Upper lobe of right lung (tissue), 1 donor: ENCODE measurements around the gene TMEFF1. TPM values are rescaled to one million over a fixed set of nuclear protein-coding genes. Genes with fewer than 3 reads are reported as not detected.

Experiments
- ATAC-seq: fragments of 200-7000 bp; cut with Tn5 transposase; one replicate; pipeline ENCODE4 v1.9.1; 2020; ENCODE audit warnings: mild to moderate bottlenecking, moderate library complexity
- DNase-seq: peaks from one replicate; pipeline ENCODE4 v3.0.0-alpha.2; 2020
- H3K27ac ChIP-seq: fragments of 200-600 bp; one replicate; pipeline ENCODE4 v1.8.0; 2022
- H3K27me3 ChIP-seq: fragments of 200-600 bp; one replicate; pipeline ENCODE4 v1.8.0; 2022; ENCODE audit warnings: mild to moderate bottlenecking
- H3K36me3 ChIP-seq: fragments of 200-600 bp; one replicate; pipeline ENCODE4 v1.8.0; 2022
- H3K4me1 ChIP-seq: fragments of 200-600 bp; one replicate; pipeline ENCODE4 v1.8.0; 2022
- H3K4me3 ChIP-seq: fragments of 200-600 bp; one replicate; pipeline ENCODE4 v1.8.0; 2022; ENCODE audit warnings: mild to moderate bottlenecking
- H3K9me3 ChIP-seq: fragments of 200-600 bp; one replicate; pipeline ENCODE4 v1.8.0; 2022
- CTCF ChIP-seq: fragments of 200-600 bp; IDR thresholded peaks from one replicate; pipeline ENCODE4 v1.8.0; 2022; ENCODE audit warnings: antibody characterized with exemption
- intact Hi-C: fragments of 100-400 bp; cut with DNase I; formaldehyde crosslinking; loops from one replicate; pipeline ENCODE4 v1.11.0; 2022
- total RNA-seq: library from RNA; stranded (reverse); fragmentation: NEBNext Ultra II Directional; extraction: Animal tissue kit (Norgen Biotek cat#: 25700); gene quantifications from one replicate; pipeline ENCODE4 v1.2.1, GENCODE V29; 2021
- donor health status: DM: no; HTN: yes; CAD: no; lungs with severe emphysema.

Gene TMEFF1
- total RNA-seq, 1 donor from 2014 or later = 0.64 TPM

DNA sequence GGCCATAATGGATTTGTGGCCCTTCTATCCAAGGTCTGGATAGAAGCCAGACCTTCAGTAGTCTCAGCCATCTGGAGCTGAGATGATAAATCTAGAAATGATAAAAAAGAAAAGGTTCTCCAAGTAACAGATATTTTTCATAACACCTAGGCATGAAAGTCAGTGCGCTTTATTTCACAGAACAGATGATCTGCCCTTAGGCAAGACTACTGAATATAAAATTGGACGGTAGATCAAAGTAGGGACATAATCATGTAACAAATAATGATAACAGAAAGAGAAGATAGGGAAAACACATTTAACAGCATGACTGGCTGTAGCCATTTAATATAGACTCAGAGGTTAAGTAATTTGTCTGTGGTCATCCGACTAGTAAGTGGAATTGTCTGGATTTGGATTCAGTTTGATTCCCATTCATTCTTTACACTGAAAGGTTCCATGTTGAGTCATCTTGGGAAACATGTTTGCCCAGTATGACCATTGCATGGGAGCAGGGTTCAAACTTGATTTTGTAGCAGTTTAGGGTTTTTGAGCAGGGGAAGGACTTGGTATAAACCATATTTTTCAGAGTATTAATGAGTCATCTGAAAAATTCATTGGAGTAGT is 100.8 kb downstream of the TMEFF1 start:
- no peak for ATAC-seq

DNA sequence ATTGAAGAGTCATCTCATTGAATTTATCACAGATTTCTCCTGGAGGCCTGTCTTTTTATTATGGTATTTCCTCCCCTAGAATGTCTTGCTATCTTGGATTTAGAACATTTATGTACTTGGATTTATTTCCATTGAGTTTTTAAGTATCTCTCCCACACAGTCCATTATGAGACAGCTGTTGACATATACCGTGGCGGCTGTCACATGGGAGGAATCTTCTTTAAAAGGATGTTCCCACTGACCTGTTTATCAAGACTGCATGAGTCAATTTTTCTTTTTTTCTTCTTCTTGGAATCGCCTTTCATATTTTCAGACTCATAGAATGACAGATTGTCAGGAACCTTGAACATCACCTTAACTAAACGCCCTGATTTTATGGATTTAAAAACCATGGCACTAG is 102.1 kb downstream of the TMEFF1 start:
- ATAC-seq (no peak), DNase-seq (no peak)
- H3K4me1 ChIP-seq = no peaks in the 10 kb centered on the region
- H3K27ac ChIP-seq = no peak overlapping the region
- H3K4me3 ChIP-seq = no peak overlapping the region
- H3K36me3 ChIP-seq = no peaks in the 10 kb centered on the region
- intact Hi-C loops = no loop called here
- TF ChIP-seq CTCF = no peak
- H3K9me3 ChIP-seq = no peaks in the 10 kb centered on the region
- no peaks in the 10 kb centered on the region for H3K27me3 ChIP-seq

More for the DNA sequence above, 100.8 kb downstream of the TMEFF1 start:
- TF ChIP-seq CTCF = no peak
- intact Hi-C loops = no loop called here
- Histone ChIP-seq H3K4me3 (no peak overlapping the region), H3K9me3 (no peaks in the 10 kb centered on the region), H3K36me3 (no peaks in the 10 kb centered on the region), H3K27ac (no peak overlapping the region), H3K4me1 (no peaks in the 10 kb centered on the region), H3K27me3 (no peaks in the 10 kb centered on the region)
- DNase-seq = no peak

DNA sequence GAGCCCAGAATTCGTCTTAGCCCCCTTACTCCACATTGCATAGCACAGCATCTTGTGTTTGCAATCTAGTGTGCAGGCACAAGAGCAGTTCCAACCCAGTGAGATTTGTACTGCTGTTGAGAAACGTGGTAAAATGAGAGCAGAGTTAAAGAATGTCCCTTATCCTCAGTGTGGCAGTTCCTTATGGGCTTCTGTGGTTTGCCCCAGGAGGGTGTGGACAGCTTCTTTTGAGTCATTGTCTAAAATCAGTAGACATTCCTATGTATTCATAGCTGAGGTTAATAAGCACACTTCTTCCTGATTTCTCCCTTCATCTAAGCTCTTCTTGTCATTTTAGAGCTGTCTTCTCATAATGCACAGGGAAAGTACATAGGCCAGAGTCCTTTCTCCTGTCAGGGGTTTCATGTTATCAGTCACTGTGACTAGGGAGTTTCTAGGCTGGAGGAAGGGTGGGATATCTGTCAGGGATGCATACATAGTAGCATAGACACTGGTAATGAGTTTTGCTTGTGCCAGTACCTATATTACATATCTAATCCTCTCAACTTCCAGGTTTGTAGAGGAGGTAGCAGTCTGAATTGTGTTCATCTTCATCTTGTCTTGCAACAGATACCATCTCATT is 102.9 kb downstream of the TMEFF1 start:
- peak; percentile 58 for ATAC-seq
- H3K9me3 ChIP-seq = no peaks in the 10 kb centered on the region
- no peak for DNase-seq

DNA sequence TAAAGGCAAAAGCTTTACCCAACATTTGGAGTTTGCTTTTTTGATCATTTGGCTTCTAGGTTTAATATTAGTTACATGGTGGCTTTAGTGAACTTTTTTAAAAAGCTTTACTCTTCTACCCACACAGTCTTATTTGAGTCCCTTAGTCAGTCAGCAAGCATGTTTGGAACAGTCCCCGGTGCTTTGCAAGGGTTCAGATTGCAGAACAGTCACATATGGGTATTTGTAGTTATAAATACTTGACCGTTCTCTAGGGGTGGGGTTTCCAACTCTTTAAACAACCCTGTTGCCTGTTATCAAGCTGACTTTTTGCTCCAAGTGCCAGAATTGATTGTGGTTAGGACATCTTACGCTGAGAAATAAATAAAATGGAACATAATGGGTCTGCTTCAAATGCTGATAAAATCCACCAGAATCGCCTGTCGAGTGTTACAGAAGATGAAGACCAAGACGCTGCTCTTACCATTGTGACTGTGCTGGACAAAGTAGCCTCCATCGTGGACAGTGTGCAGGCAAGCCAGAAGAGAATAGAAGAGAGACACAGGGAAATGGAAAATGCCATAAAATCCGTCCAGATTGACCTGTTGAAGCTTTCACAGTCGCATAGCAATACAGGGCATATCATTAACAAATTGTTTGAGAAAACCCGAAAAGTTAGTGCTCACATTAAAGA is 105.0 kb downstream of the TMEFF1 start, which contains the start of gene CAVIN4:
Gene CAVIN4, plus strand, starts transcription at position 304 of the 673 bp plus-strand sequence. Its CDS starts 65 bp downstream, at position 369.
- intact Hi-C loops = no loop called here
- Histone ChIP-seq H3K4me1 (no peaks in the 10 kb centered on the region), H3K27me3 (no peaks in the 10 kb centered on the region), H3K27ac (no peak within 1 kb of the TSS), H3K36me3 (no peaks in the 10 kb centered on the region), H3K9me3 (no peaks in the 10 kb centered on the region), H3K4me3 (no peak within 1 kb of the TSS)
- no peak for TF ChIP-seq CTCF
- ATAC-seq (no peak), DNase-seq (no peak)

More for the DNA sequence above, 102.9 kb downstream of the TMEFF1 start:
- Histone ChIP-seq H3K36me3 (no peaks in the 10 kb centered on the region), H3K27me3 (no peaks in the 10 kb centered on the region), H3K4me3 (no peak overlapping the region), H3K4me1 (no peaks in the 10 kb centered on the region), H3K27ac (no peak overlapping the region)
- intact Hi-C loops = no loop called here
- no peak for TF ChIP-seq CTCF

GRCh38 chr9:100578610-100579009 is 105.7 kb downstream of the TMEFF1 start:
- Histone ChIP-seq H3K27me3 (no peaks in the 10 kb centered on the region), H3K27ac (no peak overlapping the region), H3K36me3 (no peaks in the 10 kb centered on the region), H3K4me1 (no peaks in the 10 kb centered on the region), H3K4me3 (no peak overlapping the region), H3K9me3 (no peaks in the 10 kb centered on the region)
- intact Hi-C loops = no loop called here
- TF ChIP-seq CTCF = no peak
- ATAC-seq = no peak
- no peak for DNase-seq
